H9 (cell line): Measurements from ENCODE around the gene CTLA4. TPM values are rescaled to one million over a fixed set of nuclear protein-coding genes. Genes with fewer than 3 reads are reported as not detected.

Source experiments
- DNase-seq: peaks from one replicate; pipeline ENCODE4 v3.0.0-alpha.2; 2017
- H2AFZ ChIP-seq: one replicate; pipeline ENCODE4 v1.6.1; 2013; ENCODE audit warnings: mild to moderate bottlenecking, low read length, control low read depth, moderate library complexity
- H2AK5ac ChIP-seq: 2 replicates; pipeline ENCODE4 v1.6.1; 2013; ENCODE audit warnings: low read length, control low read depth, mixed read lengths; ENCODE audit not compliant: insufficient read length
- H2BK120ac ChIP-seq: one replicate; pipeline ENCODE4 v1.6.1; 2013; ENCODE audit warnings: low read depth, mild to moderate bottlenecking, low read length, control low read depth, inconsistent platforms; ENCODE audit not compliant: poor library complexity, severe bottlenecking
- H2BK12ac ChIP-seq: 2 replicates; pipeline ENCODE4 v1.6.1; 2013; ENCODE audit warnings: low read length, control low read depth, mixed read lengths, low read depth; ENCODE audit not compliant: insufficient read length
- H2BK15ac ChIP-seq: 2 replicates; pipeline ENCODE4 v1.6.1; 2013; ENCODE audit warnings: low read depth, low read length, control low read depth
- H2BK20ac ChIP-seq: one replicate; pipeline ENCODE4 v1.6.1; 2013; ENCODE audit warnings: low read depth, mild to moderate bottlenecking, low read length, control low read depth, inconsistent platforms; ENCODE audit not compliant: poor library complexity, severe bottlenecking
- H2BK5ac ChIP-seq: 2 replicates; pipeline ENCODE4 v1.6.1; 2013; ENCODE audit warnings: low read length, control low read depth, mixed read lengths; ENCODE audit not compliant: insufficient read length
- H3K14ac ChIP-seq: 2 replicates; pipeline ENCODE4 v1.6.1; 2013; ENCODE audit warnings: low read length, control low read depth; ENCODE audit not compliant: insufficient read depth
- H3K18ac ChIP-seq: 2 replicates; pipeline ENCODE4 v1.6.1; 2013; ENCODE audit warnings: low read depth, mild to moderate bottlenecking, mixed read lengths, low read length, control low read depth; ENCODE audit not compliant: insufficient read length
- H3K23ac ChIP-seq: 2 replicates; pipeline ENCODE4 v1.6.1; 2013; ENCODE audit warnings: low read length, control low read depth, mixed read lengths, low read depth; ENCODE audit not compliant: insufficient read length
- H3K23me2 ChIP-seq: 2 replicates; pipeline ENCODE4 v1.6.1; 2013; ENCODE audit warnings: low read depth, mild to moderate bottlenecking, mixed read lengths, low read length, control low read depth; ENCODE audit not compliant: insufficient read length, poor library complexity, severe bottlenecking
- H3K27ac ChIP-seq: 2 replicates; pipeline ENCODE4 v1.5.1; 2013; ENCODE audit warnings: low read length, control low read depth, mixed read lengths, low read depth; ENCODE audit not compliant: insufficient read length
- H3K27me3 ChIP-seq: 2 replicates; pipeline ENCODE4 v1.6.1; 2013; ENCODE audit warnings: low read length, control low read depth, inconsistent platforms; ENCODE audit not compliant: insufficient read depth
- H3K4ac ChIP-seq: 2 replicates; pipeline ENCODE4 v1.6.1; 2013; ENCODE audit warnings: low read depth, mild to moderate bottlenecking, control low read depth, inconsistent platforms, low read length, moderate library complexity
- H3K4me1 ChIP-seq: 2 replicates; pipeline ENCODE4 v1.6.1; 2013; ENCODE audit warnings: low read length, control low read depth, inconsistent platforms; ENCODE audit not compliant: insufficient read depth
- H3K4me2 ChIP-seq: 2 replicates; pipeline ENCODE4 v1.6.1; 2013; ENCODE audit warnings: low read length, control low read depth, mixed read lengths; ENCODE audit not compliant: insufficient read length, insufficient read depth
- H3K56ac ChIP-seq: 2 replicates; pipeline ENCODE4 v1.6.1; 2013; ENCODE audit warnings: low read depth, mild to moderate bottlenecking, mixed read lengths, low read length, control low read depth; ENCODE audit not compliant: insufficient read length
- H3K79me1 ChIP-seq: 2 replicates; pipeline ENCODE4 v1.6.1; 2013; ENCODE audit warnings: low read depth, mild to moderate bottlenecking, moderate library complexity, low read length, control low read depth, inconsistent platforms; ENCODE audit not compliant: insufficient read depth, poor library complexity, severe bottlenecking
- H3K79me2 ChIP-seq: 2 replicates; pipeline ENCODE4 v1.6.1; 2013; ENCODE audit warnings: low read length, control low read depth, inconsistent platforms; ENCODE audit not compliant: insufficient read depth
- H3K9ac ChIP-seq: 2 replicates; pipeline ENCODE4 v1.6.1; 2013; ENCODE audit warnings: low read length, control low read depth, mixed read lengths; ENCODE audit not compliant: insufficient read length; ENCODE audit errors: extremely low read depth
- H3K9me3 ChIP-seq: one replicate; pipeline ENCODE4 v1.6.1; 2013; ENCODE audit warnings: low read depth, low read length, inconsistent platforms; ENCODE audit not compliant: control insufficient read depth
- H3T11ph ChIP-seq: one replicate; pipeline ENCODE4 v1.6.1; 2013; ENCODE audit warnings: mild to moderate bottlenecking, low read length, control low read depth, inconsistent platforms
- H4K20me1 ChIP-seq: one replicate; pipeline ENCODE4 v1.6.1; 2013; ENCODE audit not compliant: control insufficient read depth, insufficient read length, insufficient read depth
- H4K5ac ChIP-seq: 2 replicates; pipeline ENCODE4 v1.6.1; 2013; ENCODE audit warnings: low read depth, mild to moderate bottlenecking, mixed read lengths, low read length, control low read depth; ENCODE audit not compliant: insufficient read length
- H4K8ac ChIP-seq: replicated peaks from 2 replicates; pipeline ENCODE4 v1.6.1; 2013; ENCODE audit warnings: low read length, control low read depth, mixed read lengths, low read depth; ENCODE audit not compliant: insufficient read length
- H4K91ac ChIP-seq: 2 replicates; pipeline ENCODE4 v1.6.1; 2013; ENCODE audit warnings: low read depth, mild to moderate bottlenecking, moderate library complexity, mixed read lengths, low read length, control low read depth; ENCODE audit not compliant: insufficient read length
- H3K27ac Mint-ChIP-seq, 3 experiments: 2 replicates in 2 of 3; 3 replicates in 1 of 3; pipeline ENCODE4 v1.8.0; 2020 to 2021; ENCODE audit warnings: mixed read lengths in 3 of 3, mild to moderate bottlenecking in 1 of 3, moderate library complexity in 1 of 3
- H3K27me3 Mint-ChIP-seq: 2 replicates; pipeline ENCODE4 v1.8.0; 2021; ENCODE audit warnings: low read depth, mild to moderate bottlenecking, moderate library complexity, mixed read lengths
- H3K36me3 Mint-ChIP-seq, 3 experiments: 2 replicates in 2 of 3; 3 replicates in 1 of 3; pipeline ENCODE4 v1.8.0; 2020 to 2021; ENCODE audit warnings: low read depth in 3 of 3, mixed read lengths in 3 of 3; ENCODE audit not compliant: insufficient read depth in 1 of 3
- H3K4me1 Mint-ChIP-seq, 2 experiments: 2 replicates each; pipeline ENCODE4 v1.8.0; 2020; ENCODE audit warnings: mixed read lengths in 2 of 2
- H3K4me3 Mint-ChIP-seq, 2 experiments: 2 replicates in 1 of 2; 3 replicates in 1 of 2; pipeline ENCODE4 v1.8.0; 2020 to 2021; ENCODE audit warnings: mild to moderate bottlenecking in 2 of 2, mixed read lengths in 2 of 2, moderate library complexity in 1 of 2
- H3K9me3 Mint-ChIP-seq, 2 experiments: 2 replicates in 1 of 2; 3 replicates in 1 of 2; pipeline ENCODE4 v1.8.0; 2020; ENCODE audit warnings: mild to moderate bottlenecking in 2 of 2, mixed read lengths in 2 of 2, moderate library complexity in 1 of 2
- WGBS: extraction: QIAGEN DNeasy Blood & Tissue Kit; methylation state at CpG from one replicate; pipeline ENCODE4 v1.1.7; 2013; ENCODE audit warnings: missing lambda C conversion rate, low lambda C conversion rate, mixed read lengths; ENCODE audit not compliant: insufficient read length; ENCODE audit errors: extremely low coverage; 5-methylcytosine and 5-hydroxymethylcytosine counted together
- total RNA-seq: library from RNA; stranded (reverse); gene quantifications from 2 replicates; pipeline ENCODE4 v1.2.1, GENCODE V29; 2021
- TF ChIP-seq, protein P1 (sequence below): fragments of 200-600 bp; sonication (generic); conservative IDR thresholded peaks from 3 replicates; pipeline ENCODE4 v1.8.0; 2021; ENCODE audit warnings: antibody characterized with exemption, mild to moderate bottlenecking

Gene CTLA4
- total RNA-seq, 1 experiment from 2014 or later: not detected

GRCh38 chr2:203835892-203836800, 31.4 kb upstream of the CTLA4 start:
- H3K27ac Mint-ChIP-seq: peak overlapping the region in 1 of 3 experiments; percentile 27; a peak in 1 of 7 replicates
- Histone ChIP-seq H4K91ac (no peak overlapping the region), H3K4ac (no peak overlapping the region), H3K9ac (no peak overlapping the region), H3K4me1 (no peaks in the 10 kb centered on the region; the same call in 1 of the 2 replicates), H3K79me1 (no peaks in the 10 kb centered on the region), H3K27ac (no peak overlapping the region), H2AFZ (no peak overlapping the region), H3K79me2 (no peaks in the 10 kb centered on the region), H3T11ph (no peak overlapping the region), H3K9me3 (no peaks in the 10 kb centered on the region), H2BK12ac (no peak overlapping the region), H4K20me1 (no peaks in the 10 kb centered on the region), H3K23ac (no peak overlapping the region), H3K18ac (no peak overlapping the region), H2BK15ac (no peak overlapping the region), H3K23me2 (no peaks in the 10 kb centered on the region), H2BK20ac (no peak overlapping the region), H4K8ac (no peak overlapping the region), H2BK5ac (no peak overlapping the region), H3K27me3 (no peaks in the 10 kb centered on the region), H3K14ac (no peak overlapping the region), H3K56ac (no peak overlapping the region), H3K4me2 (no peak overlapping the region), H2BK120ac (no peak overlapping the region), H4K5ac (no peak overlapping the region), H2AK5ac (no peak overlapping the region)
- no peaks in the 10 kb centered on the region; the same call in 1 of the 2 replicates for H3K27me3 Mint-ChIP-seq
- peaks cover 2 to 8% of the 10 kb centered on the region in 2 experiments; a peak in 3 of 4 replicates for H3K4me1 Mint-ChIP-seq
- TF ChIP-seq, protein P1, sequence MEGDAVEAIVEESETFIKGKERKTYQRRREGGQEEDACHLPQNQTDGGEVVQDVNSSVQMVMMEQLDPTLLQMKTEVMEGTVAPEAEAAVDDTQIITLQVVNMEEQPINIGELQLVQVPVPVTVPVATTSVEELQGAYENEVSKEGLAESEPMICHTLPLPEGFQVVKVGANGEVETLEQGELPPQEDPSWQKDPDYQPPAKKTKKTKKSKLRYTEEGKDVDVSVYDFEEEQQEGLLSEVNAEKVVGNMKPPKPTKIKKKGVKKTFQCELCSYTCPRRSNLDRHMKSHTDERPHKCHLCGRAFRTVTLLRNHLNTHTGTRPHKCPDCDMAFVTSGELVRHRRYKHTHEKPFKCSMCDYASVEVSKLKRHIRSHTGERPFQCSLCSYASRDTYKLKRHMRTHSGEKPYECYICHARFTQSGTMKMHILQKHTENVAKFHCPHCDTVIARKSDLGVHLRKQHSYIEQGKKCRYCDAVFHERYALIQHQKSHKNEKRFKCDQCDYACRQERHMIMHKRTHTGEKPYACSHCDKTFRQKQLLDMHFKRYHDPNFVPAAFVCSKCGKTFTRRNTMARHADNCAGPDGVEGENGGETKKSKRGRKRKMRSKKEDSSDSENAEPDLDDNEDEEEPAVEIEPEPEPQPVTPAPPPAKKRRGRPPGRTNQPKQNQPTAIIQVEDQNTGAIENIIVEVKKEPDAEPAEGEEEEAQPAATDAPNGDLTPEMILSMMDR: no peak
- no CpG with 5 or more reads among the region's 19 CpGs for WGBS
- no peaks in the 10 kb centered on the region; a peak in 1 of 7 replicates for H3K36me3 Mint-ChIP-seq
- no peaks in the 10 kb centered on the region for H3K9me3 Mint-ChIP-seq
- H3K4me3 Mint-ChIP-seq: no peak overlapping the region
- no peak for DNase-seq
